ENCODE data around the gene NR5A2. TPM values are rescaled to one million over a fixed set of nuclear protein-coding genes. Genes with fewer than 3 reads are reported as not detected.

Gene NR5A2
- total RNA-seq, 1 experiment from 2014 or later = 22.3 TPM

DNA sequence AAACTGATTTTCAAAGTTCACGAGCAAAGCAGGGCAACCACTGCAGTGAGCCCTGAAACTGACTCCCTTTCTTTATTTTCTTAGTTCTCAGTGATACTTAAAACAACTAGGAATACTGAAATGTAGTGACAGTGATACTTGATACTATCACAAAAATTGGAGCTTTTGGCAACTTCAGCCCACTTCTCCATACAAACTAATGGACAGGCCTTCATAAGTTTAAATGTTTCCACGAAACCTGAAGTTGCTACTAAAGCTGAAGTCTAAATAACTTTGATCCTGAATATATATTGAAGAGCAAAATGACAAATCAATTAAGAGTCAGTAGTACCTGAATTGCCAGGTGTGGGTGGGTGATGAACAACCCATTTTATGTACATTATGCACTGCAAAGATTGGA is 10.0 kb downstream of the NR5A2 start (continued):
- TF ChIP-seq GTF2I (CRISPR knock-in tag; conservative IDR thresholded peaks at IDR 0.05) = no peak

GRCh38 chr1:200037904-200038303 is 10.4 kb downstream of the NR5A2 start:
- ATAC-seq (no peak), DNase-seq (ENCODE audit: low spot score) (no peak)
- ChIA-PET CTCF (interaction anchor here (1.0 to 2.5 kb wide), 4 partner anchors 9 to 469 kb away, joined by 4 to 8 read pairs (median 6); no protein-coding TSS in a partner anchor), POLR2A (interaction anchor here (0.9 to 1.6 kb wide), 2 partner anchors 9 to 11 kb away, joined by 3 to 7 read pairs; no protein-coding TSS in a partner anchor)
- Mint-ChIP-seq H3K36me3 (no peaks in the 10 kb centered on the region), H3K4me3 (no peak overlapping the region), H3K27me3 (ENCODE audit: low read depth) (peaks cover 29% of the 10 kb centered on the region), H3K27ac (peak overlapping the region; percentile 58; the same call in 1 of the 2 replicates), H3K9me3 (no peaks in the 10 kb centered on the region), H3K4me1 (peaks cover 25% of the 10 kb centered on the region)
- TF ChIP-seq NFE2L1 (CRISPR knock-in tag; IDR thresholded peaks at IDR 0.05) = no peak
- TF ChIP-seq, protein P1, sequence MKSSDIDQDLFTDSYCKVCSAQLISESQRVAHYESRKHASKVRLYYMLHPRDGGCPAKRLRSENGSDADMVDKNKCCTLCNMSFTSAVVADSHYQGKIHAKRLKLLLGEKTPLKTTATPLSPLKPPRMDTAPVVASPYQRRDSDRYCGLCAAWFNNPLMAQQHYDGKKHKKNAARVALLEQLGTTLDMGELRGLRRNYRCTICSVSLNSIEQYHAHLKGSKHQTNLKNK (CRISPR knock-in tag; IDR thresholded peaks at IDR 0.05) = no peak
- TF ChIP-seq, protein P2, sequence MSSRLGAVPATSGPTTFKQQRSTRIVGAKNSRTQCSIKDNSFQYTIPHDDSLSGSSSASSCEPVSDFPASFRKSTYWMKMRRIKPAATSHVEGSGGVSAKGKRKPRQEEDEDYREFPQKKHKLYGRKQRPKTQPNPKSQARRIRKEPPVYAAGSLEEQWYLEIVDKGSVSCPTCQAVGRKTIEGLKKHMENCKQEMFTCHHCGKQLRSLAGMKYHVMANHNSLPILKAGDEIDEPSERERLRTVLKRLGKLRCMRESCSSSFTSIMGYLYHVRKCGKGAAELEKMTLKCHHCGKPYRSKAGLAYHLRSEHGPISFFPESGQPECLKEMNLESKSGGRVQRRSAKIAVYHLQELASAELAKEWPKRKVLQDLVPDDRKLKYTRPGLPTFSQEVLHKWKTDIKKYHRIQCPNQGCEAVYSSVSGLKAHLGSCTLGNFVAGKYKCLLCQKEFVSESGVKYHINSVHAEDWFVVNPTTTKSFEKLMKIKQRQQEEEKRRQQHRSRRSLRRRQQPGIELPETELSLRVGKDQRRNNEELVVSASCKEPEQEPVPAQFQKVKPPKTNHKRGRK (CRISPR knock-in tag; IDR thresholded peaks at IDR 0.05; ENCODE audit: borderline replicate concordance) = no peak
- no peak for TF ChIP-seq IRF2 (CRISPR knock-in tag; IDR thresholded peaks at IDR 0.05; ENCODE audit: borderline replicate concordance, low read depth)
- TF ChIP-seq SP1 (CRISPR knock-in tag; conservative IDR thresholded peaks at IDR 0.05) = no peak
- TF ChIP-seq ELF4 (CRISPR knock-in tag; IDR thresholded peaks at IDR 0.05; ENCODE audit: low read depth) = no peak
- TF ChIP-seq, protein P3, sequence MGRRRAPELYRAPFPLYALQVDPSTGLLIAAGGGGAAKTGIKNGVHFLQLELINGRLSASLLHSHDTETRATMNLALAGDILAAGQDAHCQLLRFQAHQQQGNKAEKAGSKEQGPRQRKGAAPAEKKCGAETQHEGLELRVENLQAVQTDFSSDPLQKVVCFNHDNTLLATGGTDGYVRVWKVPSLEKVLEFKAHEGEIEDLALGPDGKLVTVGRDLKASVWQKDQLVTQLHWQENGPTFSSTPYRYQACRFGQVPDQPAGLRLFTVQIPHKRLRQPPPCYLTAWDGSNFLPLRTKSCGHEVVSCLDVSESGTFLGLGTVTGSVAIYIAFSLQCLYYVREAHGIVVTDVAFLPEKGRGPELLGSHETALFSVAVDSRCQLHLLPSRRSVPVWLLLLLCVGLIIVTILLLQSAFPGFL (CRISPR knock-in tag; IDR thresholded peaks at IDR 0.05; ENCODE audit: borderline replicate concordance) = no peak

- Mint-ChIP-seq H3K9me3 (no peaks in the 10 kb centered on the region), H3K27me3 (ENCODE audit: low read depth) (peaks cover 34% of the 10 kb centered on the region), H3K27ac (peak overlapping the region; percentile 95), H3K4me3 (no peak overlapping the region), H3K36me3 (no peaks in the 10 kb centered on the region), H3K4me1 (peaks cover 31% of the 10 kb centered on the region)
- peak; percentile 97 for DNase-seq (ENCODE audit: low spot score)
- ChIA-PET POLR2A (interaction anchor here (0.9 to 1.6 kb wide), 2 partner anchors 9 to 10 kb away, joined by 3 to 7 read pairs; no protein-coding TSS in a partner anchor), CTCF (interaction anchor here (0.8 to 2.2 kb wide), 4 partner anchors 9 to 468 kb away, joined by 3 to 8 read pairs (median 4); no protein-coding TSS in a partner anchor)
- peak; percentile 66 for ATAC-seq
- TF ChIP-seq, protein P4, sequence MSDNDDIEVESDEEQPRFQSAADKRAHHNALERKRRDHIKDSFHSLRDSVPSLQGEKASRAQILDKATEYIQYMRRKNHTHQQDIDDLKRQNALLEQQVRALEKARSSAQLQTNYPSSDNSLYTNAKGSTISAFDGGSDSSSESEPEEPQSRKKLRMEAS (CRISPR knock-in tag; IDR thresholded peaks at IDR 0.05) = peak; percentile 67; the same call in 1 of the 2 replicates
- no peak for TF ChIP-seq GTF2I (CRISPR knock-in tag; conservative IDR thresholded peaks at IDR 0.05)
- TF ChIP-seq, protein P1 (CRISPR knock-in tag; IDR thresholded peaks at IDR 0.05) = no peak
- TF ChIP-seq, protein P5, sequence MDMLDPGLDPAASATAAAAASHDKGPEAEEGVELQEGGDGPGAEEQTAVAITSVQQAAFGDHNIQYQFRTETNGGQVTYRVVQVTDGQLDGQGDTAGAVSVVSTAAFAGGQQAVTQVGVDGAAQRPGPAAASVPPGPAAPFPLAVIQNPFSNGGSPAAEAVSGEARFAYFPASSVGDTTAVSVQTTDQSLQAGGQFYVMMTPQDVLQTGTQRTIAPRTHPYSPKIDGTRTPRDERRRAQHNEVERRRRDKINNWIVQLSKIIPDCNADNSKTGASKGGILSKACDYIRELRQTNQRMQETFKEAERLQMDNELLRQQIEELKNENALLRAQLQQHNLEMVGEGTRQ (CRISPR knock-in tag; IDR thresholded peaks at IDR 0.05) = peak; percentile 75
- TF ChIP-seq NR1H2 (CRISPR knock-in tag; IDR thresholded peaks at IDR 0.05) = no peak
- TF ChIP-seq NFYB (CRISPR knock-in tag; conservative IDR thresholded peaks at IDR 0.05; ENCODE audit: low read depth) = peak; percentile 44; the same call in 1 of the 2 replicates
- no peak for TF ChIP-seq HMGA2 (CRISPR knock-in tag; IDR thresholded peaks at IDR 0.05)
- TF ChIP-seq, protein P6, sequence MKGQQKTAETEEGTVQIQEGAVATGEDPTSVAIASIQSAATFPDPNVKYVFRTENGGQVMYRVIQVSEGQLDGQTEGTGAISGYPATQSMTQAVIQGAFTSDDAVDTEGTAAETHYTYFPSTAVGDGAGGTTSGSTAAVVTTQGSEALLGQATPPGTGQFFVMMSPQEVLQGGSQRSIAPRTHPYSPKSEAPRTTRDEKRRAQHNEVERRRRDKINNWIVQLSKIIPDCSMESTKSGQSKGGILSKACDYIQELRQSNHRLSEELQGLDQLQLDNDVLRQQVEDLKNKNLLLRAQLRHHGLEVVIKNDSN (CRISPR knock-in tag; IDR thresholded peaks at IDR 0.05) = peak; percentile 87; the same call in 1 of the 2 replicates
Measured at GRCh38 chr1:200038325-200038980, 10.9 kb downstream of the NR5A2 start.
